WERI-Rb-1 (cell line): ENCODE data around the gene TCF7.

Experiments used
- DNase-seq: peaks from one replicate; pipeline ENCODE4 v3.0.0-alpha.2; 2020
- H3K27ac ChIP-seq: fragments of 250-450 bp; sonication (Bioruptor Pico); 2 replicates; pipeline ENCODE4 v1.5.1; 2020; ENCODE audit warnings: mild to moderate bottlenecking, moderate library complexity
- H3K27me3 ChIP-seq: fragments of 250-450 bp; sonication (Bioruptor Pico); 2 replicates; pipeline ENCODE4 v1.5.1; 2021; ENCODE audit warnings: mild to moderate bottlenecking, low read depth, moderate library complexity; ENCODE audit not compliant: insufficient read depth, severe bottlenecking
- H3K36me3 ChIP-seq: fragments of 250-450 bp; sonication (Bioruptor Pico); 2 replicates; pipeline ENCODE4 v1.5.1; 2020; ENCODE audit warnings: mild to moderate bottlenecking, moderate library complexity
- H3K4me3 ChIP-seq: 2 replicates; pipeline ENCODE4 v1.5.1; 2011; ENCODE audit warnings: low read depth, mild to moderate bottlenecking, control low read depth, low read length
- H3K9me3 ChIP-seq: fragments of 250-450 bp; sonication (Bioruptor Pico); 2 replicates; pipeline ENCODE4 v1.5.1; 2021; ENCODE audit warnings: mild to moderate bottlenecking, moderate library complexity; ENCODE audit not compliant: severe bottlenecking
- TF ChIP-seq, protein P1 (sequence below): IDR thresholded peaks from 2 replicates; pipeline ENCODE4 v1.5.1; 2011; ENCODE audit warnings: low read depth, mild to moderate bottlenecking, control low read depth, inconsistent platforms, low read length

The TCF7 gene

DNA sequence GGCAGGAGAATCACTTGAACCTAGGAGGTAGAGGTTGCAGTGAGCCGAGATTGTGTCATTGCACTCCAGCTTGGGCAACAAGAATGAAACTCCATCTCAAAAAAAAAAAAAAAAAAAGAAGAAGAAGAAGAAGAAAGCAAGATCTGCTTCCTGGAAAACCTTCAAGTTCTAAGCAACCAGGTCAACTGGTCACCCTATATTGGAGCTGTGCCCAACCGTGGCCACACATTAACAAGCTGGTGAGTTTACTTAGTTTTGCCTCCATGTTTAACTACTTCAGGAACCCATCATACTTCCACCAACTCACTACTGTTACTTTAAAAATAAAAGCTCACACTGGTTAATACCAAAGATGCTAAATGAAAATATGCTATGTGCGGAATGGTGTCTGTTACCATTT lies 74.5 kb downstream of the TCF7 start:
- no peak overlapping the region for H3K4me3 ChIP-seq
- no peaks in the 10 kb centered on the region for H3K27me3 ChIP-seq
- peaks cover 3% of the 10 kb centered on the region for H3K36me3 ChIP-seq
- H3K9me3 ChIP-seq, result no peaks in the 10 kb centered on the region
- no peak overlapping the region for H3K27ac ChIP-seq
- DNase-seq, result no peak
- TF ChIP-seq, protein P1, sequence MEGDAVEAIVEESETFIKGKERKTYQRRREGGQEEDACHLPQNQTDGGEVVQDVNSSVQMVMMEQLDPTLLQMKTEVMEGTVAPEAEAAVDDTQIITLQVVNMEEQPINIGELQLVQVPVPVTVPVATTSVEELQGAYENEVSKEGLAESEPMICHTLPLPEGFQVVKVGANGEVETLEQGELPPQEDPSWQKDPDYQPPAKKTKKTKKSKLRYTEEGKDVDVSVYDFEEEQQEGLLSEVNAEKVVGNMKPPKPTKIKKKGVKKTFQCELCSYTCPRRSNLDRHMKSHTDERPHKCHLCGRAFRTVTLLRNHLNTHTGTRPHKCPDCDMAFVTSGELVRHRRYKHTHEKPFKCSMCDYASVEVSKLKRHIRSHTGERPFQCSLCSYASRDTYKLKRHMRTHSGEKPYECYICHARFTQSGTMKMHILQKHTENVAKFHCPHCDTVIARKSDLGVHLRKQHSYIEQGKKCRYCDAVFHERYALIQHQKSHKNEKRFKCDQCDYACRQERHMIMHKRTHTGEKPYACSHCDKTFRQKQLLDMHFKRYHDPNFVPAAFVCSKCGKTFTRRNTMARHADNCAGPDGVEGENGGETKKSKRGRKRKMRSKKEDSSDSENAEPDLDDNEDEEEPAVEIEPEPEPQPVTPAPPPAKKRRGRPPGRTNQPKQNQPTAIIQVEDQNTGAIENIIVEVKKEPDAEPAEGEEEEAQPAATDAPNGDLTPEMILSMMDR, result no peak

DNA sequence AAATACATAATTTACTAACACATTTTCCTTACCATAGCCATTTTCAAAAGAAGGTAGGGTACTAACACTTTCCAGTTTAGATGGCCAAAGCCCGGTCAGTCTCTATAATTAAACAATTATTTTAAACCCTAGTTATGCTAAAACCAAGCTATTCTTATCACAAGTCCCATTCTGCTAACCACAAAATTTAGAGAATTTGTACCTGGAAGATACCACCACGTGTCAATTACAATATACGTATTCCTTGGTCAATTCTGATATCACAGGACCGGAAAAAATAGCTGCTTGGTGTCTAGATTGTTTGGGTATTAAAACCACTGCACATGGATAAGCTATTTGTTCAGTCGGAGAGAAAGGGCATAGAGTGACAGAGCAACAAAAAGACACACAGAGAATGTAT lies 81.2 kb downstream of the TCF7 start:
- TF ChIP-seq, protein P1, result no peak
- H3K4me3 ChIP-seq, result no peak overlapping the region
- no peak for DNase-seq
- H3K36me3 ChIP-seq, result peaks cover 61% of the 10 kb centered on the region
- no peak overlapping the region for H3K27ac ChIP-seq
- no peaks in the 10 kb centered on the region for H3K27me3 ChIP-seq
- H3K9me3 ChIP-seq, result no peaks in the 10 kb centered on the region
